ENCODE measurements around the gene R3HCC1L.

Gene R3HCC1L

GRCh38 chr10:98158576-98158975 is 24.1 kb downstream of the R3HCC1L start:
- TF ChIP-seq, protein P1, sequence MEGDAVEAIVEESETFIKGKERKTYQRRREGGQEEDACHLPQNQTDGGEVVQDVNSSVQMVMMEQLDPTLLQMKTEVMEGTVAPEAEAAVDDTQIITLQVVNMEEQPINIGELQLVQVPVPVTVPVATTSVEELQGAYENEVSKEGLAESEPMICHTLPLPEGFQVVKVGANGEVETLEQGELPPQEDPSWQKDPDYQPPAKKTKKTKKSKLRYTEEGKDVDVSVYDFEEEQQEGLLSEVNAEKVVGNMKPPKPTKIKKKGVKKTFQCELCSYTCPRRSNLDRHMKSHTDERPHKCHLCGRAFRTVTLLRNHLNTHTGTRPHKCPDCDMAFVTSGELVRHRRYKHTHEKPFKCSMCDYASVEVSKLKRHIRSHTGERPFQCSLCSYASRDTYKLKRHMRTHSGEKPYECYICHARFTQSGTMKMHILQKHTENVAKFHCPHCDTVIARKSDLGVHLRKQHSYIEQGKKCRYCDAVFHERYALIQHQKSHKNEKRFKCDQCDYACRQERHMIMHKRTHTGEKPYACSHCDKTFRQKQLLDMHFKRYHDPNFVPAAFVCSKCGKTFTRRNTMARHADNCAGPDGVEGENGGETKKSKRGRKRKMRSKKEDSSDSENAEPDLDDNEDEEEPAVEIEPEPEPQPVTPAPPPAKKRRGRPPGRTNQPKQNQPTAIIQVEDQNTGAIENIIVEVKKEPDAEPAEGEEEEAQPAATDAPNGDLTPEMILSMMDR (IDR thresholded peaks at IDR 0.05) = no peak
- H3K4me1 ChIP-seq (ENCODE audit: control insufficient read depth in 1 of 2, insufficient read depth in 1 of 2, low read depth in 1 of 2, low read length in 1 of 2) = no peaks in the 10 kb centered on the region
- no peak overlapping the region for H3K27ac ChIP-seq
- H3K4me3 ChIP-seq (ENCODE audit: low read depth in 1 of 2, low read length in 1 of 2) = no peak overlapping the region
- peaks cover 22% of the 10 kb centered on the region for H3K36me3 ChIP-seq
- H3K27me3 ChIP-seq = no peaks in the 10 kb centered on the region
- H3K9me3 ChIP-seq = no peaks in the 10 kb centered on the region

DNA sequence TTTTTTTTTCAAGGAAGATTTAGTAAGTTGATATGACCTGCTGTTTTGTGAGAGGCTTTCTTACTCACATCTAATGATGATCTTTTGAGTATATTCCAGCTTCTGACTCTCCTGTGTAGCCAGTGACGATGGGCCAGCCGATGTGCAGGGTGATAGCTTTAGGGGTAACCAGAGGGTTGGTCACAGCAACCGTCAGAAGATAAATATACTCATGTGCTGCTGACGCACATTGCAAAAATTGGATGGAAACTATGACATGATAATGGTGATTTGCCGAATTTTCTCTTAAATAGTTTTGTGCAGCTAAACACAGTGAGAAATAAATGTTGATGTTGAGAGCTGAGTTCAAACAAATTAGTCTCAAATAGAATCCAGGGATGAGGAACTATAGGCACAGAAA is 29.5 kb downstream of the R3HCC1L start:
- Histone ChIP-seq H3K4me1 (ENCODE audit: control insufficient read depth in 1 of 2, insufficient read depth in 1 of 2, low read depth in 1 of 2, low read length in 1 of 2) (no peaks in the 10 kb centered on the region), H3K4me3 (ENCODE audit: low read depth in 1 of 2, low read length in 1 of 2) (no peak overlapping the region), H3K36me3 (peaks cover 61% of the 10 kb centered on the region), H3K27ac (no peak overlapping the region), H3K9me3 (no peaks in the 10 kb centered on the region), H3K27me3 (no peaks in the 10 kb centered on the region)
- TF ChIP-seq, protein P1 (IDR thresholded peaks at IDR 0.05) = no peak

GRCh38 chr10:98167191-98167590 is 32.7 kb downstream of the R3HCC1L start:
- no peaks in the 10 kb centered on the region for H3K4me1 ChIP-seq (ENCODE audit: control insufficient read depth in 1 of 2, insufficient read depth in 1 of 2, low read depth in 1 of 2, low read length in 1 of 2)
- no peak overlapping the region for H3K27ac ChIP-seq
- H3K9me3 ChIP-seq = no peaks in the 10 kb centered on the region
- TF ChIP-seq, protein P1 (IDR thresholded peaks at IDR 0.05) = no peak
- H3K27me3 ChIP-seq = no peaks in the 10 kb centered on the region
- no peak overlapping the region for H3K4me3 ChIP-seq (ENCODE audit: low read depth in 1 of 2, low read length in 1 of 2)
- H3K36me3 ChIP-seq = peaks cover 78% of the 10 kb centered on the region

GRCh38 chr10:98168147-98168546 is 33.7 kb downstream of the R3HCC1L start:
- Histone ChIP-seq H3K27me3 (no peaks in the 10 kb centered on the region), H3K4me1 (ENCODE audit: control insufficient read depth in 1 of 2, insufficient read depth in 1 of 2, low read depth in 1 of 2, low read length in 1 of 2) (no peaks in the 10 kb centered on the region), H3K36me3 (peaks cover 81% of the 10 kb centered on the region), H3K4me3 (ENCODE audit: low read depth in 1 of 2, low read length in 1 of 2) (no peak overlapping the region), H3K9me3 (no peaks in the 10 kb centered on the region), H3K27ac (no peak overlapping the region)
- TF ChIP-seq, protein P1 (IDR thresholded peaks at IDR 0.05) = no peak

GRCh38 chr10:98168766-98169165 is 34.3 kb downstream of the R3HCC1L start:
- H3K4me1 ChIP-seq (ENCODE audit: control insufficient read depth in 1 of 2, insufficient read depth in 1 of 2, low read depth in 1 of 2, low read length in 1 of 2) = no peaks in the 10 kb centered on the region
- no peak overlapping the region for H3K27ac ChIP-seq
- H3K36me3 ChIP-seq = peaks cover 80% of the 10 kb centered on the region
- no peaks in the 10 kb centered on the region for H3K9me3 ChIP-seq
- H3K27me3 ChIP-seq = no peaks in the 10 kb centered on the region
- TF ChIP-seq, protein P1 (IDR thresholded peaks at IDR 0.05) = no peak
- H3K4me3 ChIP-seq (ENCODE audit: low read depth in 1 of 2, low read length in 1 of 2) = no peak overlapping the region

DNA sequence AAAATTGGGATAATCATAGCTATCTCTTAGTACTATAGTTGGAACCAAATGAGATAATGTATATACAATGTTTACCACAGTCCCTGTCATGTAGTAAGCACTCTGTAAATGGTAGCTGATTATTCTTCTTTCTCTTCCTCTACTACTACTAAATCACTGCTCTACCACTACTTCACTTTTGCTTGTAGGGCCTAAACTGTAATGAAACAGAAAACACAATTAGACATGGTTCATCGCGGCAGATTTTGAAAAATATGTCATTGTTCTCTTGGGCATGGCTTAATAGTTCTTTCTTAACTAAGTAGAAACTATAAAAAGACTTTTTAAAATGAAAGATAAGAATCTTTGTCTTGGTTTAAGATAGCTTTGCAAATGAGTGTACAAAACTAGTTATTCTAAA is 34.9 kb downstream of the R3HCC1L start:
- TF ChIP-seq, protein P1 (IDR thresholded peaks at IDR 0.05) = no peak
- Histone ChIP-seq H3K27me3 (no peaks in the 10 kb centered on the region), H3K36me3 (peaks cover 75% of the 10 kb centered on the region), H3K4me1 (ENCODE audit: control insufficient read depth in 1 of 2, insufficient read depth in 1 of 2, low read depth in 1 of 2, low read length in 1 of 2) (no peaks in the 10 kb centered on the region), H3K27ac (no peak overlapping the region), H3K4me3 (ENCODE audit: low read depth in 1 of 2, low read length in 1 of 2) (no peak overlapping the region), H3K9me3 (no peaks in the 10 kb centered on the region)
